ENCODE results near the gene RPS19BP1. TPM values are rescaled to one million over a fixed set of nuclear protein-coding genes. Genes with fewer than 3 reads are reported as not detected.
A peak's percentile ranks its signal among the peaks of the same experiment; 100 is the strongest.

RPS19BP1 gene
- total RNA-seq, 6 donors from 2014 or later: 71.2 to 168 (median 106) TPM

DNA sequence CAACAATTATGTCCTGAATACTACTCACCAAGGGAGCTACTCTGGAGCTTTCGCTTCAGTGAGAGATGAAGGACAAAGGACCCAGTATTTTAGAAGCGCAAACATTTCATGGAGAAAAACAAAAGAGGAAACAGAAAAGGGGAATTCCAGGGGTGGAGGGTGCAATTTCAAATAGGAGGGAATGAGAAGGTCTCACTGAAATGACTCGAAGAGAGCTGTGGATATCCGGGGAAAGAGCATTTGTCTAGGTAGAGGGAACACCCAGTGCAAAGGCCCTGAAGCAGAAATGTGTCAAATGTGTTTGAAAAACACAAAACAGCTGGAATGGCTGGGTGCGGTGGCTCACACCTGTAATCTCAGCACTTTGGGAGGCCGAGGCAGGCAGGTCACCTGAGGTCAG lies 2.4 kb downstream of the RPS19BP1 start:
- ATAC-seq (ENCODE audit: low FRiP score in 2 of 2) (no peak), DNase-seq (no peak)
- TF ChIP-seq POLR2A (IDR thresholded peaks at IDR 0.05) (no peak), POLR2AphosphoS5 (IDR thresholded peaks at IDR 0.05) (no peak), EP300 (IDR thresholded peaks at IDR 0.05) (no peak)
- TF ChIP-seq, protein P1, sequence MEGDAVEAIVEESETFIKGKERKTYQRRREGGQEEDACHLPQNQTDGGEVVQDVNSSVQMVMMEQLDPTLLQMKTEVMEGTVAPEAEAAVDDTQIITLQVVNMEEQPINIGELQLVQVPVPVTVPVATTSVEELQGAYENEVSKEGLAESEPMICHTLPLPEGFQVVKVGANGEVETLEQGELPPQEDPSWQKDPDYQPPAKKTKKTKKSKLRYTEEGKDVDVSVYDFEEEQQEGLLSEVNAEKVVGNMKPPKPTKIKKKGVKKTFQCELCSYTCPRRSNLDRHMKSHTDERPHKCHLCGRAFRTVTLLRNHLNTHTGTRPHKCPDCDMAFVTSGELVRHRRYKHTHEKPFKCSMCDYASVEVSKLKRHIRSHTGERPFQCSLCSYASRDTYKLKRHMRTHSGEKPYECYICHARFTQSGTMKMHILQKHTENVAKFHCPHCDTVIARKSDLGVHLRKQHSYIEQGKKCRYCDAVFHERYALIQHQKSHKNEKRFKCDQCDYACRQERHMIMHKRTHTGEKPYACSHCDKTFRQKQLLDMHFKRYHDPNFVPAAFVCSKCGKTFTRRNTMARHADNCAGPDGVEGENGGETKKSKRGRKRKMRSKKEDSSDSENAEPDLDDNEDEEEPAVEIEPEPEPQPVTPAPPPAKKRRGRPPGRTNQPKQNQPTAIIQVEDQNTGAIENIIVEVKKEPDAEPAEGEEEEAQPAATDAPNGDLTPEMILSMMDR (IDR thresholded peaks at IDR 0.05): no peak
- WGBS, 2 donors: 74 to 80% methylated on average over 6 of the region's 6 CpGs
- no peak overlapping the region for H3K4me3 ChIP-seq
- H3K27ac ChIP-seq: peak overlapping the region in 2 of 4 donors; percentile 62 to 95
- no peaks in the 10 kb centered on the region for H3K27me3 ChIP-seq
- H3K4me1 ChIP-seq: peaks cover 59 to 82% (median 64%) of the 10 kb centered on the region in 4 donors
- peaks cover 2 to 37% (median 18%) of the 10 kb centered on the region in 4 donors for H3K36me3 ChIP-seq
- no peaks in the 10 kb centered on the region for H3K9me3 ChIP-seq

DNA sequence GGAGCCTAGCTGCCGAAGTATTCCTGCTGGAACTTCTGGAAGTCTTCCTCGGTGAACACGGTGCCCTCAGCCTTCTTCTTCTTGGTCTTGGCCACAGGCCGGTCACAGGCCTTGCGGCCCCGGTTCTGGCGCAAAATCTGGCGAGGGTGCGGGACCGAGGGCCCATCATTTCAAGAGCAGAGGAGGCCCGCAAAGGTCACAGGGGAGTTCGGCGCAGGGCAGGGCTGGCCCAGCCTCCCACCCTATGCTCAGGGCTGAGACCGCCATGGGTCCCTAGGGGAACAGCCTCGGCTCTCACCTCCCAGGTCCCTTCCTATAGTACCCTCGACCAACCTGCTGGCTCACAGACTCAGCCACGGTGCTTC lies 3.1 kb downstream of the RPS19BP1 start:
- no peak for TF ChIP-seq EP300 (IDR thresholded peaks at IDR 0.05)
- H3K4me3 ChIP-seq: peak overlapping the region in 1 of 4 donors; percentile 34
- DNase-seq (no peak), ATAC-seq (ENCODE audit: low FRiP score in 2 of 2) (no peak)
- H3K36me3 ChIP-seq: peaks cover 2 to 43% (median 20%) of the 10 kb centered on the region in 4 donors
- H3K27ac ChIP-seq: peak overlapping the region in 2 of 4 donors; percentile 62 to 69
- 47 to 71% methylated on average over 4 to 17 of the region's 17 CpGs for WGBS, 2 donors
- H3K27me3 ChIP-seq: no peaks in the 10 kb centered on the region
- peaks cover 62 to 82% (median 68%) of the 10 kb centered on the region in 4 donors for H3K4me1 ChIP-seq
- no peaks in the 10 kb centered on the region for H3K9me3 ChIP-seq

DNA sequence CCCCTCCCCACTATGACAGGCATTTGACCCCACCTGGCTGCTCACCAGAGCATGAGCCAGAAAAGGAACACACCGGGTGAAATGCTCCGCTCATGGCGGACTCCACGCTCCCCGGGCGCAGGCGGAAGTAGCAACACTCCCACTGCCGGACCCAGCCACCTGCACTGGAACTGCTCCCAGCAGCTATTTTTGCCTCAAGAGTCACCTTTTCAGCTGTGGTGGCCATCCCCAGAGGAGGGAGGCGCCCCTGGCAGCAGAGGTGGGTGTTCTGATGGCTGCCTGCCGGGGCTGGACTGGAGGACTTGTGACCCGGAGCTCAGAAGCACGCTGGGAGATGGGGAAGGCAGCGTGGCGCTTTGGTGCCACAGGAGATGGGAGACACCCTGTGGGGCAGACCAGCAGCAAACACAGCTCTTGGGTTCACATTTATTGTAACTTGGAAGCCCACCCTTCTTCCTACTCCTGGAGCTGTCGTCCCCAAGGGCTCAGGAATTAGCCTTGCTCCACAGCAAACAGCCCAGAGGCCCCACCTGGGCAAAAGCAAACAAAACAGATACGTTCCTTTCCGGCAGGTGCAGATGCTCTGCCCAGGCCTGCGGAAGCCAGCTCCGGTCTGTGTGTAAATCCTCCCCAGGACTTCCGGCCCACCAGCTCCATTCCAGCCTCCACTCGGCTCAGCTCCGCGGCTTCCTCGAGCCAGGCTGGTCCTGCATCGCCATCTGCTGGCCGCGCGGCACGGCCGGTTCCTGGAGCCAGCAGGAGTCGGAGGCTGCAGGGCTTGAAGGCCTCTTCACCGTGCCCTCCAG lies 3.7 kb downstream of the RPS19BP1 start:
- Histone ChIP-seq H3K4me1 (peaks cover 67 to 86% (median 72%) of the 10 kb centered on the region in 4 donors), H3K36me3 (peaks cover 5 to 49% (median 26%) of the 10 kb centered on the region in 4 donors), H3K9me3 (no peaks in the 10 kb centered on the region), H3K4me3 (peak overlapping the region in 2 of 4 donors; percentile 21 to 34), H3K27me3 (no peaks in the 10 kb centered on the region), H3K27ac (peak overlapping the region; percentile 37 to 69 (median 64))
- TF ChIP-seq EP300 (IDR thresholded peaks at IDR 0.05) (no peak), POLR2A (IDR thresholded peaks at IDR 0.05) (peak in 1 of 4 donors; percentile 27), POLR2AphosphoS5 (IDR thresholded peaks at IDR 0.05) (peak; percentile 62 to 73)
- TF ChIP-seq, protein P1 (IDR thresholded peaks at IDR 0.05): peak; percentile 96 to 99 (median 97)
- ATAC-seq (ENCODE audit: low FRiP score in 2 of 2) (peak; percentile 81 to 88), DNase-seq (peak; percentile 95 to 98)
- 10 to 35% methylated on average over 15 to 30 of the region's 32 CpGs for WGBS, 2 donors

DNA sequence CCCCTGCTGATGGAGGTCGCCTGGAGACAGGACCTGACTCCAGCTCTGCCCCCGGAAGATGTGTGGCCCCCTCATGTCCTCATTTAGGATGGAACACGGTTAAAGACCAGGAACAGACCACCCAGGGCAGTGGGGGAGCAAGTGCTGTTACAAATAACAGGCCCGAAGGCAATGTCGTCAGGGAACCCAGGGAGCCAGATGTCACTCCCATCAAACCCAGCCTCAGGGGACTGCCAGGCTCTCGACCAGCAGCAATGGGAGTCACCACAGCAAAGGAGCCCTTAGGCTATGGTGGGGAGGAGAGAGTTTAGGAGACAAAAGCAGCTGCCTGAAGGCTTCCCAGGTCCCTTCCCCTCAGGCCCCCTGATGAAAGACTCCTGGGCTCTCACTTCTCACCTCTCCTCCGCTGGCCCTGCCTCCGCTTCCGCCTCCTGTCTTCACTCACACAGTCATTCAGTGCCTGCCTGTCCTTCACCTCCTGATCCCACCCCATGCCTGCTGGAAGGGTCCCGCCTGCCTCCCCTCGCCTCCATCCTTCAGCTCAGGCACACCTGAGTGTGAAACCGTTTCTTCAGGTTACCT lies 4.4 kb downstream of the RPS19BP1 start:
- no peaks in the 10 kb centered on the region for H3K27me3 ChIP-seq
- peaks cover 8 to 54% (median 31%) of the 10 kb centered on the region in 4 donors for H3K36me3 ChIP-seq
- no peak for DNase-seq
- TF ChIP-seq POLR2A (IDR thresholded peaks at IDR 0.05) (no peak), POLR2AphosphoS5 (IDR thresholded peaks at IDR 0.05) (no peak), EP300 (IDR thresholded peaks at IDR 0.05) (no peak)
- TF ChIP-seq, protein P1 (IDR thresholded peaks at IDR 0.05): no peak
- 83 to 89% methylated on average over 7 to 11 of the region's 12 CpGs for WGBS, 2 donors
- H3K27ac ChIP-seq: peak overlapping the region; percentile 28 to 69 (median 64)
- no peaks in the 10 kb centered on the region for H3K9me3 ChIP-seq
- no peak overlapping the region for H3K4me3 ChIP-seq
- ATAC-seq (ENCODE audit: low FRiP score in 2 of 2): no peak
- H3K4me1 ChIP-seq: peaks cover 71 to 92% (median 78%) of the 10 kb centered on the region in 4 donors

DNA sequence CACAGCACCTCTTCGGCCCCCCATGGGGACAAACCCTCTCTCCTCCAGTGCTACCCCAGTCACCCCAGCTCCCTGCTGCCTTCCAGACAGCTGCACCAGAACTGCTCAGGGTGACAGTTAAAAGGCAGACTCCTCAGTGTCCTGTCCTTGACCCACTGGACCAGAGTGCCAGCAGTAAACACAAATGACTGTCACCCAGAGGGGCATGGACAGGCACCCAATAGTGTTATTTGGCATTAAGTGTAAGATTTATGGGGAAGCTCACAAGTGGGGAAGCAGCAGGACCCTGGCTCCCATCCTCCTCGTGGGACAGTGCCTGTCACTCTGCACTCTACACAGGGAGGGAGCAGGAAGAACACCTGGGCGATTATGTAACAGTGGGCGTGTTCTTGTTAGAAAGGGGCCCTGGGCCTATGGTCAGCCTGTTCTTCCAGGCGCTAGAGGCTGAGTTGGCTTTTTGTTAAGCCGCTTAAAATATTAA lies 5.0 kb downstream of the RPS19BP1 start:
- Histone ChIP-seq H3K9me3 (no peaks in the 10 kb centered on the region), H3K27me3 (no peaks in the 10 kb centered on the region), H3K4me1 (peaks cover 73 to 94% (median 84%) of the 10 kb centered on the region in 4 donors), H3K36me3 (peaks cover 9 to 61% (median 38%) of the 10 kb centered on the region in 4 donors), H3K27ac (peak overlapping the region; percentile 28 to 69 (median 64)), H3K4me3 (no peak overlapping the region)
- ATAC-seq (ENCODE audit: low FRiP score in 2 of 2) (no peak), DNase-seq (peak in 1 of 2 donors; percentile 79)
- TF ChIP-seq POLR2AphosphoS5 (IDR thresholded peaks at IDR 0.05) (no peak), POLR2A (IDR thresholded peaks at IDR 0.05) (no peak), EP300 (IDR thresholded peaks at IDR 0.05) (no peak)
- TF ChIP-seq, protein P1 (IDR thresholded peaks at IDR 0.05): no peak
- 37 to 46% methylated on average over 6 of the region's 6 CpGs for WGBS, 2 donors
